HepG2 (cell line): ENCODE measurements around the gene SCMH1. TPM values are rescaled to one million over a fixed set of nuclear protein-coding genes. Genes with fewer than 3 reads are reported as not detected.

Source experiments
- ATAC-seq: fragments of 200-7000 bp; cut with Tn5 transposase; 3 replicates; pipeline ENCODE4 v1.9.1; 2020; ENCODE audit warnings: mild to moderate bottlenecking, moderate library complexity
- BruUV-seq: library from RNA; stranded (reverse); fragments of 400-500 nt; replicated peaks from 2 replicates; lab custom pipeline; 2021; lab: Mats Ljungman, UMichigan
- CTCF ChIA-PET: fragments of 300-600 bp; formaldehyde crosslinking; extraction: SDS; loops from one replicate; lab custom pipeline; 2021; ENCODE audit warnings: low total read pairs, inconsistent platforms, low intra/inter-chr PET ratio; lab: Yijun Ruan, JAX
- POLR2A ChIA-PET: fragments of 350-600 bp; sonication (Branson Sonifier 250); formaldehyde crosslinking; loops from one replicate; lab custom pipeline; 2020; ENCODE audit warnings: antibody characterized with exemption, inconsistent platforms; lab: Yijun Ruan, JAX
- DNase-seq: peaks from one replicate; pipeline ENCODE4 v3.0.0-alpha.2; 2015; ENCODE audit warnings: low spot score
- FAIRE-seq: peaks from 3 replicates; lab custom pipeline; 2011; peaks lifted over from hg19 to GRCh38; lab: Jason Lieb, UNC
- H2AFZ ChIP-seq: one replicate; pipeline ENCODE4 v1.6.1; 2011; ENCODE audit warnings: low read length, inconsistent platforms
- H3K27ac ChIP-seq: fragments of 300-600 bp; 3 replicates; pipeline ENCODE4 v1.8.0; 2011; ENCODE audit warnings: mixed run types, mild to moderate bottlenecking, mixed read lengths, low read length, inconsistent platforms; ENCODE audit not compliant: insufficient read depth; ENCODE audit errors: extremely low read length
- H3K27me3 ChIP-seq, 2 experiments: fragments of 200-600 bp in 1 of 2; 2 replicates in 1 of 2; 3 replicates in 1 of 2; pipeline versions ENCODE4 v1.6.0 to v1.8.0; 2011; ENCODE audit warnings: low read length in 2 of 2, mild to moderate bottlenecking in 2 of 2, moderate library complexity in 2 of 2, inconsistent platforms in 1 of 2; ENCODE audit not compliant: insufficient read depth in 2 of 2, control insufficient read depth in 1 of 2
- H3K36me3 ChIP-seq, 2 experiments: fragments of 200-600 bp in 1 of 2; replicated peaks in 1 of 2; 2 replicates in 1 of 2; 3 replicates in 1 of 2; pipeline versions ENCODE4 v1.5.1 to v1.8.0; 2011; ENCODE audit warnings: low read length in 2 of 2, inconsistent platforms in 1 of 2; ENCODE audit not compliant: insufficient read depth in 2 of 2, control insufficient read depth in 1 of 2
- H3K4me1 ChIP-seq: 2 replicates; pipeline ENCODE4 v1.5.1; 2012; ENCODE audit warnings: low read length, inconsistent platforms; ENCODE audit not compliant: insufficient read depth
- H3K4me2 ChIP-seq: 2 replicates; pipeline ENCODE4 v1.6.0; 2011; ENCODE audit warnings: low read depth, low read length, inconsistent platforms
- H3K4me3 ChIP-seq, 3 experiments: fragments of 200-600 bp in 1 of 3; sonication (generic), shearing (Covaris generic) in 1 of 3; replicated peaks in 1 of 3; 2 replicates each; pipeline ENCODE4 v1.5.1; 2011 to 2016; ENCODE audit warnings: low read length in 3 of 3, inconsistent platforms in 2 of 3, low read depth in 2 of 3, mild to moderate bottlenecking in 2 of 3, control low read depth in 1 of 3, mixed read lengths in 1 of 3; ENCODE audit not compliant: insufficient read depth in 1 of 3
- H3K79me2 ChIP-seq: one replicate; pipeline ENCODE4 v1.6.1; 2011; ENCODE audit warnings: low read length, inconsistent platforms; ENCODE audit not compliant: insufficient read depth
- H3K9ac ChIP-seq: 2 replicates; pipeline ENCODE4 v1.6.0; 2011; ENCODE audit warnings: mild to moderate bottlenecking, low read depth, low read length, inconsistent platforms; ENCODE audit not compliant: insufficient read depth
- H3K9me3 ChIP-seq: 2 replicates; pipeline ENCODE4 v1.5.1; 2012; ENCODE audit warnings: mild to moderate bottlenecking, low read length
- H4K20me1 ChIP-seq: 2 replicates; pipeline ENCODE4 v1.6.0; 2011; ENCODE audit warnings: inconsistent platforms, mild to moderate bottlenecking, low read length, moderate library complexity; ENCODE audit not compliant: insufficient read depth
- DPF2 ChIP-seq: sonication (generic); formaldehyde crosslinking; IDR thresholded peaks from 2 replicates; pipeline ENCODE4 v1.4.0; 2020; ENCODE audit warnings: mild to moderate bottlenecking, low read depth, missing genetic modification reagents, borderline replicate concordance
- HNRNPH1 ChIP-seq: fragments of 200-400 bp; formaldehyde crosslinking; optimal IDR thresholded peaks from 2 replicates; pipeline ENCODE3; 2017; ENCODE audit warnings: mild to moderate bottlenecking, low read depth, low read length
- KDM4B ChIP-seq: sonication (generic); formaldehyde crosslinking; IDR thresholded peaks from 2 replicates; pipeline ENCODE4 v1.4.0; 2020; ENCODE audit warnings: missing genetic modification reagents
- LRRFIP1 ChIP-seq: sonication (generic); formaldehyde crosslinking; conservative IDR thresholded peaks from 2 replicates; pipeline ENCODE4 v1.4.0; 2020; ENCODE audit warnings: missing genetic modification reagents
- MYPOP ChIP-seq: sonication (generic); formaldehyde crosslinking; IDR thresholded peaks from 2 replicates; pipeline ENCODE4 v1.8.1; 2023; ENCODE audit warnings: mild to moderate bottlenecking, moderate library complexity, missing genetic modification reagents
- NFE2L1 ChIP-seq: sonication (generic); formaldehyde crosslinking; IDR thresholded peaks from 2 replicates; pipeline ENCODE4 v1.4.0; 2020; ENCODE audit warnings: missing genetic modification reagents, mild to moderate bottlenecking, borderline replicate concordance
- PRDM4 ChIP-seq: sonication (generic); formaldehyde crosslinking; IDR thresholded peaks from 2 replicates; pipeline ENCODE4 v1.9.0; 2021; ENCODE audit warnings: missing genetic modification reagents, borderline replicate concordance
- SATB2 ChIP-seq: sonication (generic); formaldehyde crosslinking; IDR thresholded peaks from 2 replicates; pipeline ENCODE4 v1.5.0; 2020; ENCODE audit warnings: missing genetic modification reagents
- SRSF1 ChIP-seq: fragments of 200-400 bp; formaldehyde crosslinking; optimal IDR thresholded peaks from 2 replicates; pipeline ENCODE3; 2017; ENCODE audit warnings: mild to moderate bottlenecking, low read depth, low read length, moderate library complexity
- TEF ChIP-seq: sonication (generic); formaldehyde crosslinking; IDR thresholded peaks from 2 replicates; pipeline ENCODE4 v1.5.0; 2020; ENCODE audit warnings: missing genetic modification reagents
- U2AF2 ChIP-seq: fragments of 200-400 bp; formaldehyde crosslinking; IDR thresholded peaks from 2 replicates; pipeline ENCODE4 v1.6.1; 2017; ENCODE audit warnings: low read depth, mild to moderate bottlenecking, low read length
- ZNF101 ChIP-seq: sonication (generic); formaldehyde crosslinking; IDR thresholded peaks from 2 replicates; pipeline ENCODE4 v1.4.0; 2020; ENCODE audit warnings: mild to moderate bottlenecking, low read depth, missing genetic modification reagents, borderline replicate concordance
- ZNF3 ChIP-seq: IDR thresholded peaks from 2 replicates; pipeline ENCODE4 v1.7.0; 2017; ENCODE audit warnings: inconsistent platforms
- ZNF44 ChIP-seq: sonication (generic); formaldehyde crosslinking; IDR thresholded peaks from 2 replicates; pipeline ENCODE4 v1.5.1; 2020; ENCODE audit warnings: mild to moderate bottlenecking, missing genetic modification reagents
- ZNF841 ChIP-seq: sonication (generic); formaldehyde crosslinking; IDR thresholded peaks from 2 replicates; pipeline ENCODE4 v1.8.1; 2023; ENCODE audit warnings: missing genetic modification reagents, borderline replicate concordance
- WGBS: methylation state at CpG from one replicate; pipeline ENCODE4 v1.1.6; 2017; ENCODE audit warnings: low lambda C conversion rate; 5-methylcytosine and 5-hydroxymethylcytosine counted together
- in situ Hi-C: cut with HindIII; loops from 2 replicates; pipeline ENCODE4 v1.10.0; 2017; ENCODE audit warnings: low pct_unique_long_range_greater_than_20kb; ENCODE audit not compliant: extremely low pct_ligation_motif_present
- intact Hi-C: fragments of 100-400 bp; cut with micrococcal nuclease; formaldehyde crosslinking; loops from one replicate; pipeline ENCODE4 v1.10.0; 2022; ENCODE audit not compliant: unreplicated experiment
- polyA plus RNA-seq, 8 experiments: library from polyadenylated mRNA; depleted of rRNA in 3 of 8; stranded (reverse) in 7 of 8; unstranded in 1 of 8; fragments of >200 nt; fragmentation: Illumina TruSeq in 4 of 8; extraction: Trizol in 4 of 8; gene quantifications; 2 replicates each; pipeline versions ENCODE4 v1.2.1 to v1.2.3, GENCODE V29; 2011 to 2016; ENCODE audit warnings: low read depth in 4 of 8, missing spikeins in 1 of 8, mixed read lengths in 1 of 8; ENCODE audit not compliant: insufficient read depth in 1 of 8
- total RNA-seq, 5 experiments: library from RNA; depleted of rRNA; stranded (reverse); fragments of >200 nt; fragmentation: Illumina TruSeq; extraction: Trizol; gene quantifications; 2 replicates each; pipeline ENCODE4 v1.2.3, GENCODE V29; 2016; ENCODE audit warnings: low read depth in 1 of 5
- TF ChIP-seq, protein P1 (sequence below): sonication (generic); formaldehyde crosslinking; IDR thresholded peaks from 2 replicates; pipeline ENCODE4 v1.5.1; 2020; ENCODE audit warnings: missing genetic modification reagents, mild to moderate bottlenecking, borderline replicate concordance

Gene SCMH1
- total and polyA plus RNA-seq, 2 of the 13 experiments (the other 11 are each of a cell fraction or from before 2014, with no cell fraction given), result 41.8 to 52.6 TPM

DNA sequence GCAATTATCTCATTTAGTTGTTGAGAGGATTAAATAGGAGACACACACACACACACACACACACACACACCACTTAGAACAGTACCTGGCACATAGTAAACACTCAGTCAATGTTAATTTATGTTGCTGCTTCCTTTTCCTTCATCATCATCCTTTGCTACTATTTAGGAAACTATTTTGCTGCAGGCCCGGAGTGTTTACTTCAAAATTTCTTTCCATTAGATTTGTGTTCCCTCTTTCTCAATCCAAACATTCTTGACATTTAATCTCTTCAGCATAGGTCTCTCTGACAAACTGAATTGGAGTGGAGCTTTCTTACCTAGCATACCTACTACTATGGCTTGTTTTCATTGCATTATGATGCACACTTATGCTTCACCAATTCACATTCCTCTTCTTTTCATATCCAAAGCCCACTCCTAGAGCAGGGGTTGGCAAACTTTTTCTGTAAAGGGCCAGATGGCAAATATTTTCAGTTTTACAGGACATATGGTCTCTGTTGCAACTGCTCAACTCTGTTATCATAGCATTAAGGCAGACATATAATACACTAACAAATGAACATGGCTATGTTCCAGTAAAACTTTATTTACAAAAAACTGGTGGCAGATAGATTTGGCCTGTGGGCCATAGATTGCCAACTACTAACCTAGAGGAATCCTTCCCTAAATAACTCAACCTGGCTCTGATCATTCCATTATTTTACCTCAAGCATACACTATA lies 49.5 kb downstream of the SCMH1 start:
- Histone ChIP-seq H3K9me3 (no peaks in the 10 kb centered on the region), H3K4me2 (no peak overlapping the region), H3K79me2 (peaks cover 27% of the 10 kb centered on the region), H2AFZ (no peak overlapping the region), H3K27ac (no peak overlapping the region), H3K4me3 (no peak overlapping the region), H3K36me3 (no peaks in the 10 kb centered on the region), H3K27me3 (no peaks in the 10 kb centered on the region), H3K9ac (no peak overlapping the region), H4K20me1 (no peaks in the 10 kb centered on the region; the same call in 1 of the 2 replicates), H3K4me1 (no peaks in the 10 kb centered on the region)
- POLR2A ChIA-PET, result no interaction called here
- no peak for FAIRE-seq
- no TSS peak for BruUV-seq
- intact Hi-C loops (no loop called here), in situ Hi-C loops (no loop called here)
- CTCF ChIA-PET, result no interaction called here
- no peak for ATAC-seq
- 94% methylated on average over 1 of the region's 1 CpG for WGBS
- DNase-seq, result no peak
- TF ChIP-seq MYPOP (CRISPR knock-in tag), result no peak
- TF ChIP-seq ZNF841 (CRISPR knock-in tag), result no peak
- no peak for TF ChIP-seq ZNF44 (CRISPR knock-in tag)
- no peak for TF ChIP-seq U2AF2
- no peak for TF ChIP-seq HNRNPH1
- no peak for TF ChIP-seq SATB2
- TF ChIP-seq PRDM4 (CRISPR knock-in tag), result no peak
- no peak for TF ChIP-seq TEF (CRISPR knock-in tag)
- TF ChIP-seq ZNF101 (CRISPR knock-in tag), result no peak
- TF ChIP-seq, protein P1, sequence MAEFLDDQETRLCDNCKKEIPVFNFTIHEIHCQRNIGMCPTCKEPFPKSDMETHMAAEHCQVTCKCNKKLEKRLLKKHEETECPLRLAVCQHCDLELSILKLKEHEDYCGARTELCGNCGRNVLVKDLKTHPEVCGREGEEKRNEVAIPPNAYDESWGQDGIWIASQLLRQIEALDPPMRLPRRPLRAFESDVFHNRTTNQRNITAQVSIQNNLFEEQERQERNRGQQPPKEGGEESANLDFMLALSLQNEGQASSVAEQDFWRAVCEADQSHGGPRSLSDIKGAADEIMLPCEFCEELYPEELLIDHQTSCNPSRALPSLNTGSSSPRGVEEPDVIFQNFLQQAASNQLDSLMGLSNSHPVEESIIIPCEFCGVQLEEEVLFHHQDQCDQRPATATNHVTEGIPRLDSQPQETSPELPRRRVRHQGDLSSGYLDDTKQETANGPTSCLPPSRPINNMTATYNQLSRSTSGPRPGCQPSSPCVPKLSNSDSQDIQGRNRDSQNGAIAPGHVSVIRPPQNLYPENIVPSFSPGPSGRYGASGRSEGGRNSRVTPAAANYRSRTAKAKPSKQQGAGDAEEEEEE, result no peak
- TF ChIP-seq DPF2 (CRISPR knock-in tag), result no peak
- TF ChIP-seq ZNF3, result no peak
- TF ChIP-seq SRSF1, result no peak
- no peak for TF ChIP-seq KDM4B (CRISPR knock-in tag)
- no peak for TF ChIP-seq NFE2L1
- TF ChIP-seq LRRFIP1, result no peak
